Measurements from ENCODE around the gene MED9.

Gene MED9

GRCh38 chr17:17455173-17455572, 21.6 kb upstream of the MED9 start:
- TF ChIP-seq EZH2phosphoT487 (IDR thresholded peaks at IDR 0.05; ENCODE audit: borderline replicate concordance), result no peak
- TF ChIP-seq, protein P1, sequence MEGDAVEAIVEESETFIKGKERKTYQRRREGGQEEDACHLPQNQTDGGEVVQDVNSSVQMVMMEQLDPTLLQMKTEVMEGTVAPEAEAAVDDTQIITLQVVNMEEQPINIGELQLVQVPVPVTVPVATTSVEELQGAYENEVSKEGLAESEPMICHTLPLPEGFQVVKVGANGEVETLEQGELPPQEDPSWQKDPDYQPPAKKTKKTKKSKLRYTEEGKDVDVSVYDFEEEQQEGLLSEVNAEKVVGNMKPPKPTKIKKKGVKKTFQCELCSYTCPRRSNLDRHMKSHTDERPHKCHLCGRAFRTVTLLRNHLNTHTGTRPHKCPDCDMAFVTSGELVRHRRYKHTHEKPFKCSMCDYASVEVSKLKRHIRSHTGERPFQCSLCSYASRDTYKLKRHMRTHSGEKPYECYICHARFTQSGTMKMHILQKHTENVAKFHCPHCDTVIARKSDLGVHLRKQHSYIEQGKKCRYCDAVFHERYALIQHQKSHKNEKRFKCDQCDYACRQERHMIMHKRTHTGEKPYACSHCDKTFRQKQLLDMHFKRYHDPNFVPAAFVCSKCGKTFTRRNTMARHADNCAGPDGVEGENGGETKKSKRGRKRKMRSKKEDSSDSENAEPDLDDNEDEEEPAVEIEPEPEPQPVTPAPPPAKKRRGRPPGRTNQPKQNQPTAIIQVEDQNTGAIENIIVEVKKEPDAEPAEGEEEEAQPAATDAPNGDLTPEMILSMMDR (conservative IDR thresholded peaks at IDR 0.05; ENCODE audit: low read length), result no peak
- no peaks in the 10 kb centered on the region for H3K27me3 ChIP-seq (ENCODE audit: insufficient read depth, low read length, poor library complexity, severe bottlenecking)

DNA sequence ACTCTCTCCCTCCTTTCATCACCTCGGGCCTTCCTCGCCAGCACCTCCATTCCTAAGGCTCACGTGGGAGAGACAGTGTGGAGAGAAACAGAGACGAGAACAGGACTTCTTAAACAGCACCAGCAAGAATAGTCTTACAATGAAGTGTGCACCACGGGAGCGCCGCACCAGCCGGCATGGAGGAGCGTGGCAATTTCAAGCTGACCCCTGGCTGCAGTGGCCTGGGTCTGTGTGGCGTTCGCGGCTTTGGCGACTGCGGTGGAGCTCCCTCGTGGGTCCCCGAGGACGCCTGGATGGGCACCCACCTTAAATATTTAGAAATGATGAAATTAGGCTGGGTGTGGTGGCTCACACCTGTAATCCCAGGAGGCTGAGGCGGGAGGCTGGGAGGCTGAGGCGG, 20.5 kb upstream of the MED9 start:
- no peaks in the 10 kb centered on the region for H3K79me2 ChIP-seq (ENCODE audit: insufficient read depth, low read length)
- H3K9me2 ChIP-seq (replicated peaks; ENCODE audit: low read depth, low read length), result no peaks in the 10 kb centered on the region
- no peak overlapping the region for H3K9ac ChIP-seq (ENCODE audit: low read depth, low read length, poor library complexity, severe bottlenecking)
- H4K20me1 ChIP-seq (ENCODE audit: insufficient read depth, low read length, poor library complexity, severe bottlenecking), result no peaks in the 10 kb centered on the region
- no peak overlapping the region for H3K4me2 ChIP-seq (ENCODE audit: low read depth, low read length, poor library complexity, severe bottlenecking)
- no peaks in the 10 kb centered on the region for H3K9me3 ChIP-seq (ENCODE audit: insufficient read depth, low read depth, low read length)
- no peak overlapping the region for H2AFZ ChIP-seq (ENCODE audit: low read length)
- no peaks in the 10 kb centered on the region for H3K36me3 ChIP-seq (ENCODE audit: insufficient read depth, low read length)
- no peaks in the 10 kb centered on the region for H3K4me1 ChIP-seq (ENCODE audit: insufficient read depth, low read length, poor library complexity, severe bottlenecking)
- no peaks in the 10 kb centered on the region for H3F3A ChIP-seq (ENCODE audit: low read depth)
- no peak for TF ChIP-seq EZH2phosphoT487 (IDR thresholded peaks at IDR 0.05; ENCODE audit: borderline replicate concordance)
- TF ChIP-seq, protein P1 (conservative IDR thresholded peaks at IDR 0.05; ENCODE audit: low read length), result no peak
- no peaks in the 10 kb centered on the region for H3K27me3 ChIP-seq (ENCODE audit: insufficient read depth, low read length, poor library complexity, severe bottlenecking)
- no peak overlapping the region for H3K4me3 ChIP-seq (ENCODE audit: low read length, poor library complexity, severe bottlenecking)

More at GRCh38 chr17:17455173-17455572, 21.6 kb upstream of the MED9 start:
- H3K79me2 ChIP-seq (ENCODE audit: insufficient read depth, low read length), result no peaks in the 10 kb centered on the region
- H3K9me3 ChIP-seq (ENCODE audit: insufficient read depth, low read depth, low read length), result no peaks in the 10 kb centered on the region
- no peaks in the 10 kb centered on the region for H4K20me1 ChIP-seq (ENCODE audit: insufficient read depth, low read length, poor library complexity, severe bottlenecking)
- H3K9ac ChIP-seq (ENCODE audit: low read depth, low read length, poor library complexity, severe bottlenecking), result no peak overlapping the region
- H3K4me3 ChIP-seq (ENCODE audit: low read length, poor library complexity, severe bottlenecking), result no peak overlapping the region
- no peak overlapping the region for H2AFZ ChIP-seq (ENCODE audit: low read length)
- no peaks in the 10 kb centered on the region for H3F3A ChIP-seq (ENCODE audit: low read depth)
- H3K4me2 ChIP-seq (ENCODE audit: low read depth, low read length, poor library complexity, severe bottlenecking), result no peak overlapping the region
- H3K4me1 ChIP-seq (ENCODE audit: insufficient read depth, low read length, poor library complexity, severe bottlenecking), result no peaks in the 10 kb centered on the region
- no peaks in the 10 kb centered on the region for H3K36me3 ChIP-seq (ENCODE audit: insufficient read depth, low read length)
- H3K9me2 ChIP-seq (replicated peaks; ENCODE audit: low read depth, low read length), result no peaks in the 10 kb centered on the region

DNA sequence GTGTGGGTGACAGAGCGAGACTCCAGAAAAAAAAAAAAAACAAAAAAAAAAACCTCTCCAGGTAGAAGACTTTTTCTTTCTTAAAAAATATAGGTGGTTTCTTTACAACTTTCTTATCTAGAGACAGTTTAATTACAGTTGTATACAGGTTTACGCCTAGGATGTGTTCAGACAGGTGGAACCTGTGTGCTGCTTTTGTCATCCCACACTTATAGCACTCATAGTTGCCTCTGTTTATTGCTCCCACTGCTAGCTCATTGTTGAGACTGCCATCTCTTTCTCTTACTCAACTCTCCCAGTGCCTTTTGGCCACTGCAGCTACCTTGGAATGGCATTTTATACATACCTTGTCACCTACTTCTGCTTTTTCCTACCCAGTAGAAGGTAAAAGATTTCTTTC, 19.1 kb upstream of the MED9 start:
- Histone ChIP-seq H3K27me3 (ENCODE audit: insufficient read depth, low read length, poor library complexity, severe bottlenecking) (no peaks in the 10 kb centered on the region), H3K4me1 (ENCODE audit: insufficient read depth, low read length, poor library complexity, severe bottlenecking) (peaks cover 7% of the 10 kb centered on the region), H3K36me3 (ENCODE audit: insufficient read depth, low read length) (no peaks in the 10 kb centered on the region), H3K79me2 (ENCODE audit: insufficient read depth, low read length) (no peaks in the 10 kb centered on the region), H3K9me3 (ENCODE audit: insufficient read depth, low read depth, low read length) (no peaks in the 10 kb centered on the region), H3F3A (ENCODE audit: low read depth) (no peaks in the 10 kb centered on the region), H2AFZ (ENCODE audit: low read length) (no peak overlapping the region), H3K4me2 (ENCODE audit: low read depth, low read length, poor library complexity, severe bottlenecking) (no peak overlapping the region), H4K20me1 (ENCODE audit: insufficient read depth, low read length, poor library complexity, severe bottlenecking) (no peaks in the 10 kb centered on the region), H3K4me3 (ENCODE audit: low read length, poor library complexity, severe bottlenecking) (no peak overlapping the region), H3K9me2 (replicated peaks; ENCODE audit: low read depth, low read length) (no peaks in the 10 kb centered on the region), H3K9ac (ENCODE audit: low read depth, low read length, poor library complexity, severe bottlenecking) (no peak overlapping the region)
- TF ChIP-seq, protein P1 (conservative IDR thresholded peaks at IDR 0.05; ENCODE audit: low read length), result no peak
- no peak for TF ChIP-seq EZH2phosphoT487 (IDR thresholded peaks at IDR 0.05; ENCODE audit: borderline replicate concordance)
